Endothelial cell of umbilical vein (primary cell): Measurements from ENCODE around the gene GADL1. TPM values are rescaled to one million over a fixed set of nuclear protein-coding genes. Genes with fewer than 3 reads are reported as not detected.

ENCODE experiments used
- BruUV-seq: library from RNA; stranded (reverse); fragments of 400-500 nt; replicated peaks from 2 replicates; lab custom pipeline; 2021; lab: Mats Ljungman, UMichigan
- CTCF ChIA-PET: fragments of 300-600, 350-600 bp; sonication (Branson Sonifier 250); formaldehyde crosslinking; loops from one replicate; lab custom pipeline; 2021; ENCODE audit warnings: antibody characterized with exemption, inconsistent platforms; lab: Charles Lee
- POLR2A ChIA-PET: fragments of 300-600, 350-600 bp; sonication (Branson Sonifier 250); formaldehyde crosslinking; loops from one replicate; lab custom pipeline; 2021; ENCODE audit warnings: antibody characterized with exemption, inconsistent platforms; lab: Charles Lee
- DNase-seq: peaks from one replicate; pipeline ENCODE4 v3.0.0-alpha.2; 2011; ENCODE audit warnings: low read depth, low spot score
- FAIRE-seq: peaks from 2 replicates; lab custom pipeline; 2011; peaks lifted over from hg19 to GRCh38; lab: Jason Lieb, UNC
- H2AFZ ChIP-seq: 2 replicates; pipeline ENCODE4 v1.6.0; 2012; ENCODE audit warnings: low read depth, low read length, control low read depth, inconsistent platforms
- H3K27ac ChIP-seq: 2 replicates; pipeline ENCODE4 v1.5.1; 2011; ENCODE audit warnings: low read depth, mild to moderate bottlenecking, control low read depth, low read length, moderate library complexity; ENCODE audit not compliant: insufficient read depth
- H3K27me3 ChIP-seq, 2 experiments: 2 replicates each; pipeline versions ENCODE4 v1.6.0 to v1.6.1; 2011; ENCODE audit warnings: low read length in 2 of 2, mixed read lengths in 1 of 2; ENCODE audit not compliant: control insufficient read depth in 2 of 2, insufficient read depth in 2 of 2
- H3K36me3 ChIP-seq, 2 experiments: 2 replicates in 1 of 2; 3 replicates in 1 of 2; pipeline ENCODE4 v1.5.1; 2011; ENCODE audit warnings: low read length in 2 of 2, mild to moderate bottlenecking in 1 of 2, moderate library complexity in 1 of 2; ENCODE audit not compliant: control insufficient read depth in 2 of 2, insufficient read depth in 2 of 2; ENCODE audit errors: extremely low read depth in 1 of 2
- H3K4me1 ChIP-seq: 3 replicates; pipeline ENCODE4 v1.5.1; 2011; ENCODE audit warnings: mild to moderate bottlenecking, low read length; ENCODE audit not compliant: control insufficient read depth, insufficient read depth; ENCODE audit errors: extremely low read depth
- H3K4me2 ChIP-seq: 2 replicates; pipeline ENCODE4 v1.6.1; 2011; ENCODE audit warnings: low read length, control low read depth, mixed read lengths; ENCODE audit not compliant: insufficient read depth
- H3K4me3 ChIP-seq, 3 experiments: fragments of 200-600 bp in 1 of 3; sonication (generic), shearing (Covaris generic) in 1 of 3; replicated peaks in 1 of 3; 2 replicates each; pipeline ENCODE4 v1.5.1; 2011 to 2016; ENCODE audit warnings: control low read depth in 3 of 3, low read length in 3 of 3, mild to moderate bottlenecking in 2 of 3, inconsistent platforms in 1 of 3, low read depth in 1 of 3, moderate library complexity in 1 of 3; ENCODE audit not compliant: insufficient read depth in 1 of 3
- H3K79me2 ChIP-seq: 2 replicates; pipeline ENCODE4 v1.6.0; 2012; ENCODE audit warnings: low read length, inconsistent platforms; ENCODE audit not compliant: control insufficient read depth, insufficient read depth
- H3K9ac ChIP-seq: replicated peaks from 2 replicates; pipeline ENCODE3; 2011; ENCODE audit warnings: low read length, control low read depth; ENCODE audit not compliant: insufficient read depth; ENCODE audit errors: extremely low read depth
- H3K9me1 ChIP-seq: replicated peaks from 3 replicates; pipeline ENCODE4 v1.6.0; 2011; ENCODE audit warnings: mild to moderate bottlenecking, low read length; ENCODE audit not compliant: control insufficient read depth, insufficient read depth; ENCODE audit errors: extremely low read depth
- H3K9me3 ChIP-seq: replicated peaks from 2 replicates; pipeline ENCODE4 v1.5.1; 2012; ENCODE audit warnings: low read length, inconsistent platforms; ENCODE audit not compliant: control insufficient read depth, insufficient read depth
- H4K20me1 ChIP-seq: replicated peaks from 2 replicates; pipeline ENCODE3; 2011; ENCODE audit warnings: mild to moderate bottlenecking, low read length; ENCODE audit not compliant: control insufficient read depth, insufficient read depth; ENCODE audit errors: extremely low read depth
- CTCF ChIP-seq, 2 donors: IDR thresholded peaks; 1 replicate in 1 of 2; 2 replicates in 1 of 2; pipeline ENCODE4 v1.5.1; 2011; ENCODE audit warnings: low read length in 2 of 2, mild to moderate bottlenecking in 2 of 2, moderate library complexity in 2 of 2, control low read depth in 1 of 2, inconsistent platforms in 1 of 2, low read depth in 1 of 2; ENCODE audit not compliant: insufficient read depth in 1 of 2; ENCODE audit errors: extremely low read depth in 1 of 2
- EZH2 ChIP-seq: IDR thresholded peaks from 2 replicates; pipeline ENCODE4 v1.6.1; 2012; ENCODE audit warnings: borderline replicate concordance, low read depth, mild to moderate bottlenecking, moderate library complexity, low read length, inconsistent platforms; ENCODE audit not compliant: severe bottlenecking
- FOS ChIP-seq: IDR thresholded peaks from 2 replicates; pipeline ENCODE4 v1.6.1; 2011; ENCODE audit warnings: mild to moderate bottlenecking, low read length, moderate library complexity, borderline replicate concordance; ENCODE audit not compliant: insufficient read depth
- GATA2 ChIP-seq: IDR thresholded peaks from 2 replicates; pipeline ENCODE4 v1.7.0; 2011; ENCODE audit warnings: low read depth, mild to moderate bottlenecking, moderate library complexity, mixed read lengths, low read length; ENCODE audit not compliant: insufficient read length, insufficient read depth
- JUN ChIP-seq: IDR thresholded peaks from 2 replicates; pipeline ENCODE4 v1.6.1; 2011; ENCODE audit warnings: borderline replicate concordance, low read depth; ENCODE audit not compliant: insufficient read length, insufficient read depth
- MAX ChIP-seq: IDR thresholded peaks from 2 replicates; pipeline ENCODE4 v1.6.1; 2011; ENCODE audit not compliant: insufficient read depth, insufficient read length
- POLR2A ChIP-seq: IDR thresholded peaks from 2 replicates; pipeline ENCODE4 v1.6.1; 2012; ENCODE audit warnings: low read depth, mild to moderate bottlenecking, control low read depth, low read length
- POLR2AphosphoS5 ChIP-seq: IDR thresholded peaks from 2 replicates; pipeline ENCODE4 v1.6.1; 2012; ENCODE audit warnings: low read depth, mild to moderate bottlenecking, control low read depth, low read length, moderate library complexity; ENCODE audit not compliant: insufficient read depth
- dilution Hi-C: fragments of 300-500 bp; cut with MboI; formaldehyde crosslinking; loops from one replicate; pipeline ENCODE4 v1.15.0; 2019; ENCODE audit warnings: low sequenced_read_pairs; ENCODE audit not compliant: extremely low pct_ligation_motif_present
- intact Hi-C: fragments of 100-400 bp; cut with micrococcal nuclease; formaldehyde crosslinking; loops from one replicate; pipeline ENCODE4 v1.10.0; 2022
- polyA plus RNA-seq, 4 experiments: library from polyadenylated mRNA; depleted of rRNA in 3 of 4; stranded (reverse) in 3 of 4; unstranded in 1 of 4; fragments of >200 nt; gene quantifications; 2 replicates each; pipeline versions ENCODE4 v1.2.1 to v1.2.3, GENCODE V29; 2011 to 2012; ENCODE audit warnings: missing spikeins in 1 of 4
- total RNA-seq: library from RNA; stranded (reverse); gene quantifications from 2 replicates; pipeline ENCODE4 v1.2.3, GENCODE V29; 2021

The GADL1 gene
- total and polyA plus RNA-seq, 2 donors (not counting 3 experiments of a cell fraction or from before 2014, with no cell fraction given): not detected

- H4K20me1 ChIP-seq: no peaks in the 10 kb centered on the region
- no peak overlapping the region for H3K4me3 ChIP-seq
- POLR2A ChIA-PET: no interaction called here
- H3K36me3 ChIP-seq: no peaks in the 10 kb centered on the region
- dilution Hi-C loops (no loop called here), intact Hi-C loops (no loop called here)
- no peak overlapping the region for H2AFZ ChIP-seq
- H3K9ac ChIP-seq: no peak overlapping the region
- FAIRE-seq (peak; percentile 31), DNase-seq (peak; percentile 20)
- peaks cover 0 to 11% of the 10 kb centered on the region in 2 experiments for H3K27me3 ChIP-seq
- no peaks in the 10 kb centered on the region for H3K79me2 ChIP-seq
- no peaks in the 10 kb centered on the region for H3K9me1 ChIP-seq
- no TSS peak for BruUV-seq
- H3K4me1 ChIP-seq: peaks cover 5% of the 10 kb centered on the region
- H3K9me3 ChIP-seq: no peaks in the 10 kb centered on the region
- TF ChIP-seq FOS (peak; percentile 12), EZH2 (no peak), CTCF (IDR thresholded peaks at IDR 0.05; ENCODE audit: extremely low read depth in 1 of 2, insufficient read depth in 1 of 2, low read depth in 1 of 2, low read length in 2 of 2) (no peak), MAX (no peak), POLR2A (no peak), GATA2 (no peak), JUN (peak; percentile 66), POLR2AphosphoS5 (no peak)
- H3K4me2 ChIP-seq: no peak overlapping the region
- CTCF ChIA-PET: no interaction called here
- H3K27ac ChIP-seq: no peak overlapping the region
Observed at GRCh38 chr3:30826531-30826942, 67.9 kb downstream of the GADL1 start.
